Calu3 (cell line): ENCODE results near the gene FOXE1. TPM values are rescaled to one million over a fixed set of nuclear protein-coding genes. Genes with fewer than 3 reads are reported as not detected.
A peak's percentile ranks its signal among the peaks of the same experiment; 100 is the strongest.

Experiments
- BruUV-seq: library from RNA; stranded (reverse); fragments of 400-500 nt; replicated peaks from 2 replicates; lab custom pipeline; 2021; lab: Mats Ljungman, UMichigan
- CTCF ChIA-PET: fragments of 300-600 bp; sonication (Branson Sonifier 250); formaldehyde crosslinking; loops from one replicate; lab custom pipeline; 2022; ENCODE audit warnings: antibody characterized with exemption; lab: Charles Lee
- DNase-seq: peaks from one replicate; pipeline ENCODE4 v3.0.0; 2022
- H3K27ac Mint-ChIP-seq: one replicate; pipeline ENCODE4 v1.8.0; 2022; ENCODE audit warnings: mixed read lengths; ENCODE audit not compliant: unreplicated experiment
- H3K27me3 Mint-ChIP-seq: one replicate; pipeline ENCODE4 v1.8.0; 2022; ENCODE audit warnings: mixed read lengths; ENCODE audit not compliant: unreplicated experiment
- H3K36me3 Mint-ChIP-seq: one replicate; pipeline ENCODE4 v1.8.0; 2022; ENCODE audit warnings: mild to moderate bottlenecking, moderate library complexity, mixed read lengths; ENCODE audit not compliant: insufficient read depth, unreplicated experiment
- H3K4me1 Mint-ChIP-seq: one replicate; pipeline ENCODE4 v1.8.0; 2022; ENCODE audit warnings: mild to moderate bottlenecking, low read depth, mixed read lengths; ENCODE audit not compliant: unreplicated experiment
- H3K4me3 Mint-ChIP-seq: one replicate; pipeline ENCODE4 v1.8.0; 2022; ENCODE audit warnings: mild to moderate bottlenecking, low read depth, moderate library complexity, mixed read lengths; ENCODE audit not compliant: unreplicated experiment
- H3K9me3 Mint-ChIP-seq: one replicate; pipeline ENCODE4 v1.8.0; 2022; ENCODE audit warnings: low read depth, mixed read lengths; ENCODE audit not compliant: unreplicated experiment
- intact Hi-C: fragments of 100-400 bp; cut with micrococcal nuclease; formaldehyde crosslinking; loops from one replicate; pipeline ENCODE4 v1.10.0; 2022; ENCODE audit not compliant: unreplicated experiment
- total RNA-seq: library from RNA; stranded (reverse); gene quantifications from 2 replicates; pipeline ENCODE4 v1.2.3, GENCODE V29; 2022
- TF ChIP-seq, protein P1 (sequence below): fragments of 200-600 bp; IDR thresholded peaks from one replicate; pipeline ENCODE4 v1.8.0; 2022; ENCODE audit warnings: antibody characterized with exemption; ENCODE audit not compliant: unreplicated experiment

FOXE1 gene
- total RNA-seq, 1 experiment from 2014 or later: 9.1 TPM

DNA sequence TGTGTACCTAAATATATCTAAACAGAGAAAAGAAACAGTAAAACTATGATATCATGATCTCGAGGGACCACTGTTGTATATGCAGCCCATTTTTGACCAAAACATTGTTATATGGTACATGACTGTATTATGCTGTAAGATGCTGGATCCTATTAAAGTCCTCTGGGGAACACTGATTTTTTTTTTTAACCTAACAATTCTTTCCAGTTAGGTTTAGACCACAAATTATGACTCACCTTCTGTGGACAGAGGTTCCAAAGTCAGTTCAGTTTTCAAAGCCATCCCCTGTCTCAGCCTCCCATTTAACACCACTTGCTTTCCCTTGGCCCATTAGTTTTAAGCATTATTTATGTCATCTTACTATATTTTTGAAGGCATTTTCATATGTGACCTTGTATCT, 42.2 kb downstream of the FOXE1 start:
- no TSS peak for BruUV-seq
- intact Hi-C loops: no loop called here
- CTCF ChIA-PET: no interaction called here
- Mint-ChIP-seq H3K27ac (no peak overlapping the region), H3K4me3 (no peak overlapping the region), H3K36me3 (no peaks in the 10 kb centered on the region), H3K4me1 (no peaks in the 10 kb centered on the region), H3K27me3 (no peaks in the 10 kb centered on the region), H3K9me3 (no peaks in the 10 kb centered on the region)
- no peak for DNase-seq
- TF ChIP-seq, protein P1, sequence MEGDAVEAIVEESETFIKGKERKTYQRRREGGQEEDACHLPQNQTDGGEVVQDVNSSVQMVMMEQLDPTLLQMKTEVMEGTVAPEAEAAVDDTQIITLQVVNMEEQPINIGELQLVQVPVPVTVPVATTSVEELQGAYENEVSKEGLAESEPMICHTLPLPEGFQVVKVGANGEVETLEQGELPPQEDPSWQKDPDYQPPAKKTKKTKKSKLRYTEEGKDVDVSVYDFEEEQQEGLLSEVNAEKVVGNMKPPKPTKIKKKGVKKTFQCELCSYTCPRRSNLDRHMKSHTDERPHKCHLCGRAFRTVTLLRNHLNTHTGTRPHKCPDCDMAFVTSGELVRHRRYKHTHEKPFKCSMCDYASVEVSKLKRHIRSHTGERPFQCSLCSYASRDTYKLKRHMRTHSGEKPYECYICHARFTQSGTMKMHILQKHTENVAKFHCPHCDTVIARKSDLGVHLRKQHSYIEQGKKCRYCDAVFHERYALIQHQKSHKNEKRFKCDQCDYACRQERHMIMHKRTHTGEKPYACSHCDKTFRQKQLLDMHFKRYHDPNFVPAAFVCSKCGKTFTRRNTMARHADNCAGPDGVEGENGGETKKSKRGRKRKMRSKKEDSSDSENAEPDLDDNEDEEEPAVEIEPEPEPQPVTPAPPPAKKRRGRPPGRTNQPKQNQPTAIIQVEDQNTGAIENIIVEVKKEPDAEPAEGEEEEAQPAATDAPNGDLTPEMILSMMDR: no peak

DNA sequence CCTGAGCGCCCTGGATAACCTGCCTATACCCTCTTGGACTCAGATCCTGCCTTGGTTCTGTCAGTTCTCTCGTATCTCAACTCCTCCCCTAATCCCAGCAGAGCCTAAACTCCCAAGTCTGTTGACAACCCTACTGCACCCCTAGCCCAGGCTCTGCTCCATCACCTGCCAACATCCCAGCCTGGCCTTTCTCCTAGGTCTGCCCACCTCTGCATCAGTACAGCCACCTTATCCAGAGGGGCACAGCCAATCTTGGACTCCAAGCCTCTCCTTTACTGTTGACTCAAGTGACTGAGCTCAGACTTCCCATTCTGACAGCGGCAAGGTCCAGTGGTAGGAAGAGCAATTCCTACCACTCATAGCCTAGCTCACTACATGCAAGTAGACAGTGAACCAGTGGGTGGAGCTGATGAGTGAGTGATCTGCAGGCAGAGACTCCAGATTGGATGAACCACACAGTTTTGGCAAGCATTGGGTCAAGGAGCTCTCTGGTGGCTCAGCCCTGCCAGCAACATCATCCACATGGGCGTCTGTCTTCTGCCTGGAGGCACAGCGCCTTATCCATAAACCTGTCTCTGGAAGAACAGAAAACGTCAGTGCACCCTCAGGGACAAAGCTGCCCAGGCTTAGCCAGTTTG, 42.8 kb downstream of the FOXE1 start:
- TF ChIP-seq, protein P1: no peak
- CTCF ChIA-PET: no interaction called here
- H3K9me3 Mint-ChIP-seq: no peaks in the 10 kb centered on the region
- no peak overlapping the region for H3K27ac Mint-ChIP-seq
- BruUV-seq: no TSS peak
- no peaks in the 10 kb centered on the region for H3K36me3 Mint-ChIP-seq
- intact Hi-C loops: no loop called here
- no peak overlapping the region for H3K4me3 Mint-ChIP-seq
- H3K27me3 Mint-ChIP-seq: no peaks in the 10 kb centered on the region
- H3K4me1 Mint-ChIP-seq: no peaks in the 10 kb centered on the region
- no peak for DNase-seq

DNA sequence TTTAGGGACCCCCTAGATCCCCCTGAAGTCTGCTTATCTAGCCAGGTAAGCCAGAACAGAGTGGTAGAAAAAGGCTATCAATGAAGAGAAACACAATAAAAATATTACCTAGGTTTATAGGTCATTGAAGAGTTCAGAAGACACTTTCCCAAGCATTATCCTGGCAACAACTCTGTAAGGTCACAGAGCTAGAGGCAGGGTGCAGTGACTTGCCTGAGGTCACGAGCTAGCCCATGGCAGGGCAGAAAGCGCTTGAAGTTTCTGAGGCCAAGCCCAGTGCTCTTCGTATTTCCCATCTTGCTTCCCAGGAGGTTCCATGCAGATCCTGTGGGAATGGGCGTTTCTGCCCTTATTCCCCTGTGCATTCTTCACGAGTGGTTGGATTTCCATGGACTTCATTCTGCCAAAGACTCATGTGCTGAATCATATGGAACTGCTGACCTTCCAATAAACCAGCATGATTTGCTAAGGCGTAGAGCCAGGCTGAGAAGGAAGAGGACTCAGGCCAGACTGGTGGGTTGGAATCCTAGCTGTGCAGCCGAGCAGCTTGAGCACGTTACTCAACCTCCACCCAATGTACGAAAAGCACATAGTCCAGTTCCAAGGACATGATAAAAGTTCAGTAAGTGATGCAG, 47.2 kb downstream of the FOXE1 start:
- H3K4me3 Mint-ChIP-seq: no peak overlapping the region
- CTCF ChIA-PET: interaction anchor here (0.7 to 1.8 kb wide), 7 partner anchors 10 to 267 kb away, joined by 3 to 7 read pairs (median 4); partner anchors contain the start of genes NCBP1, TSTD2 and XPA
- TF ChIP-seq, protein P1: no peak
- no peaks in the 10 kb centered on the region for H3K4me1 Mint-ChIP-seq
- intact Hi-C loops: loop anchor here (5.0 kb wide), 1 partner anchor 203 kb away; the partner anchor contains the start of gene XPA
- H3K27ac Mint-ChIP-seq: no peak overlapping the region
- H3K27me3 Mint-ChIP-seq: no peaks in the 10 kb centered on the region
- H3K9me3 Mint-ChIP-seq: no peaks in the 10 kb centered on the region
- no peaks in the 10 kb centered on the region for H3K36me3 Mint-ChIP-seq
- DNase-seq: no peak
- no TSS peak for BruUV-seq

DNA sequence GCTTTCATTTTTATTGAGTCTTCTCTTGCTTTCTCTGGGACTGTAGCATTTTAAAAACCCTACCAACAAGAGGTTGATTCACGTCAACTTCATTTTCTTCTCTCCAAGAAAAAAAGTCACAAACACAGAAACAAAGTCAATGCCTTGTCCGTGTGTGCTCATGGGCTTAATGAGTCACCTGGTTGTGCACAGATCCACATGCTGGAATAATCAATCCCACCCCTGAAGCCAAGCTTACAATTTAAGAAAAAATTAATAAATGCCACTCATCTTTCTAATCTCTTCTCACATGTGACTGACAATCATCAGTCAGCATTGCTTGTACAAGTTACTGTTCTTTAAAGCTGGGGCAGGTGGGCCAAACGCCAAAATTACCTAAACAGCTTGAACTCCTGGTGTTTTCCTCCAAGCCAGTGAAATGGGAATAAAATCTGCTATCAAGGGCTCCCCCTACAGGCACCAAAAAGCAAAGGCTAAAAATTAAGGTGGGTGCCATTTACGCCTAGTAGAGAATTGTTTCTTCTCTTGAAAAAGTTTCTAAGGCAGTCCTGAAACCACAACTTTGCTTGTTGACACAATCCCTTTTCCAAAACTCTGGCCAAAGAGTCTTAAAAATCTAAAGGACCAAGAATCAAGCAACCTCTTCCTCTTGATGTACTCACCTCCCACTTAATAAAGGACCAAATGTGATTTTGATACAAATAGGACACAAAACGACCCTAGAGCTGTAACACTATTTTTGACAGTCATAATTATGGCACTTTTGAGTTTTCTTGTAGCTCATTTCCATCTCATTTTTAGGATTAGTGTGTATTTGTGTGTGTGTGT, 47.9 kb downstream of the FOXE1 start:
- H3K27me3 Mint-ChIP-seq: no peaks in the 10 kb centered on the region
- BruUV-seq: no TSS peak
- intact Hi-C loops: loop anchor here (1.0 to 5.0 kb wide), 2 partner anchors 191 to 204 kb away; partner anchors contain the start of gene XPA
- H3K36me3 Mint-ChIP-seq: no peaks in the 10 kb centered on the region
- peak; percentile 34 for DNase-seq
- H3K4me3 Mint-ChIP-seq: no peak overlapping the region
- no peaks in the 10 kb centered on the region for H3K9me3 Mint-ChIP-seq
- CTCF ChIA-PET: interaction anchor here (0.7 to 1.8 kb wide), 7 partner anchors 11 to 268 kb away, joined by 3 to 7 read pairs (median 4); partner anchors contain the start of genes NCBP1, TSTD2 and XPA
- TF ChIP-seq, protein P1: peak; percentile 65
- no peaks in the 10 kb centered on the region for H3K4me1 Mint-ChIP-seq
- no peak overlapping the region for H3K27ac Mint-ChIP-seq
